ENCODE results near the gene GALNT14. TPM values are rescaled to one million over a fixed set of nuclear protein-coding genes. Genes with fewer than 3 reads are reported as not detected.

The GALNT14 gene
- total and polyA plus RNA-seq, 2 donors (not counting 1 experiment from before 2014, with no cell fraction given), result 3.1 to 6.2 TPM

- H3K9me3 ChIP-seq (ENCODE audit: control extremely low read depth in 1 of 3, control insufficient read depth in 2 of 3, insufficient read depth in 1 of 3, low read length in 2 of 3), result no peaks in the 10 kb centered on the region
- no peaks in the 10 kb centered on the region for H3K4me1 ChIP-seq (ENCODE audit: control insufficient read depth in 2 of 2, insufficient read depth in 2 of 2, low read length in 2 of 2)
- Mint-ChIP-seq H3K4me3 (no peak overlapping the region), H3K27ac (no peak overlapping the region), H3K9me3 (ENCODE audit: insufficient read depth) (no peaks in the 10 kb centered on the region), H3K4me1 (no peaks in the 10 kb centered on the region), H3K27me3 (no peaks in the 10 kb centered on the region)
- 94% methylated on average over 3 of the region's 3 CpGs for WGBS (ENCODE audit: insufficient coverage)
- DNase-seq, result no peak
- no peak overlapping the region for H3K27ac ChIP-seq (ENCODE audit: low read length in 2 of 2)
- intact Hi-C loops (cut with micrococcal nuclease), result no loop called here
- no peak for ATAC-seq (ENCODE audit: low read depth)
- H3K9ac ChIP-seq (ENCODE audit: low read length), result no peak overlapping the region
- H2AFZ ChIP-seq (ENCODE audit: insufficient read depth, low read depth, low read length, poor library complexity, severe bottlenecking), result no peak overlapping the region
- CTCF ChIA-PET, result no interaction called here
- POLR2A ChIA-PET, result no interaction called here
- H3K4me2 ChIP-seq (replicated peaks; ENCODE audit: low read depth, low read length, poor library complexity, severe bottlenecking), result no peak overlapping the region
- TF ChIP-seq CTCF (IDR thresholded peaks at IDR 0.05), result no peak
- no peak for TF ChIP-seq EZH2 (IDR thresholded peaks at IDR 0.05; ENCODE audit: borderline replicate concordance, insufficient read depth, low read depth, low read length, poor library complexity, severe bottlenecking)
- no peaks in the 10 kb centered on the region for H3K79me2 ChIP-seq (ENCODE audit: control insufficient read depth, insufficient read depth, low read length)
- no peaks in the 10 kb centered on the region for H3K27me3 ChIP-seq (replicated peaks in 1 of 4; ENCODE audit: control extremely low read depth in 1 of 4, control insufficient read depth in 3 of 4, insufficient read depth in 4 of 4, low read length in 3 of 4)
- H4K20me1 ChIP-seq (ENCODE audit: control insufficient read depth, insufficient read depth, low read length, poor library complexity, severe bottlenecking), result no peaks in the 10 kb centered on the region
- H3K4me3 ChIP-seq (ENCODE audit: control extremely low read depth in 1 of 5, extremely low read depth in 1 of 5, insufficient read depth in 1 of 5, low read depth in 2 of 5, low read length in 4 of 5), result no peak overlapping the region
- H3K36me3 ChIP-seq (replicated peaks in 1 of 2; ENCODE audit: control extremely low read depth in 1 of 2, control insufficient read depth in 1 of 2, extremely low read depth in 1 of 2, insufficient read depth in 2 of 2, low read length in 1 of 2), result no peaks in the 10 kb centered on the region
Observed at GRCh38 chr2:31110998-31111397, 27.2 kb downstream of the GALNT14 start.

DNA sequence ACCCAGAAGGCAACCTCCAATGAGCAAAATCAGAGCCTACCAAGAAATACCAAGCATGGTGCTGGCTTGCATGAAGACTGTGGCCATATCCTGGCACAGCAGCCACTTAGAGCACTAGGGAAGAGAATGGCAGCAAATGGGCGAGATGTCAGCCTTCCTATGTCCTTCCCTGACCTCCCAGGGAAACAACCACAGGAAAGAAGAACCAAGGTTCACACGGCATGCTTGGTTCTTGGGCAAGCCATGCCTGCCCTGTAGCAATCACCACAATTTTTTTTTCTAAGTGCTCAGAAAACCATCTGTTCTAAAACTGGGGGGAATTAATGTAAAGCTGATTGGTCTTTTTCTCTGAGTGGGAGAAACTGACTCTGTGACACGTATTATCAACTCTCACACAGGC lies 27.8 kb downstream of the GALNT14 start:
- no peaks in the 10 kb centered on the region for H3K9me3 ChIP-seq (ENCODE audit: control extremely low read depth in 1 of 3, control insufficient read depth in 2 of 3, insufficient read depth in 1 of 3, low read length in 2 of 3)
- ATAC-seq (ENCODE audit: low read depth), result no peak
- no peaks in the 10 kb centered on the region for H3K79me2 ChIP-seq (ENCODE audit: control insufficient read depth, insufficient read depth, low read length)
- no peak overlapping the region for H3K4me3 ChIP-seq (ENCODE audit: control extremely low read depth in 1 of 5, extremely low read depth in 1 of 5, insufficient read depth in 1 of 5, low read depth in 2 of 5, low read length in 4 of 5)
- H3K27me3 ChIP-seq (replicated peaks in 1 of 4; ENCODE audit: control extremely low read depth in 1 of 4, control insufficient read depth in 3 of 4, insufficient read depth in 4 of 4, low read length in 3 of 4), result no peaks in the 10 kb centered on the region
- no peaks in the 10 kb centered on the region for H3K4me1 ChIP-seq (ENCODE audit: control insufficient read depth in 2 of 2, insufficient read depth in 2 of 2, low read length in 2 of 2)
- intact Hi-C loops (cut with micrococcal nuclease), result no loop called here
- TF ChIP-seq EZH2 (IDR thresholded peaks at IDR 0.05; ENCODE audit: borderline replicate concordance, insufficient read depth, low read depth, low read length, poor library complexity, severe bottlenecking) (no peak), CTCF (IDR thresholded peaks at IDR 0.05) (no peak)
- Mint-ChIP-seq H3K4me1 (no peaks in the 10 kb centered on the region), H3K9me3 (ENCODE audit: insufficient read depth) (no peaks in the 10 kb centered on the region), H3K4me3 (no peak overlapping the region), H3K27me3 (no peaks in the 10 kb centered on the region), H3K27ac (no peak overlapping the region)
- no peak overlapping the region for H3K27ac ChIP-seq (ENCODE audit: low read length in 2 of 2)
- whole genome bisulfite sequencing (ENCODE audit: insufficient coverage), result 100% methylated on average over 1 of the region's 3 CpGs
- POLR2A ChIA-PET, result no interaction called here
- H3K4me2 ChIP-seq (replicated peaks; ENCODE audit: low read depth, low read length, poor library complexity, severe bottlenecking), result no peak overlapping the region
- H3K36me3 ChIP-seq (replicated peaks in 1 of 2; ENCODE audit: control extremely low read depth in 1 of 2, control insufficient read depth in 1 of 2, extremely low read depth in 1 of 2, insufficient read depth in 2 of 2, low read length in 1 of 2), result no peaks in the 10 kb centered on the region
- CTCF ChIA-PET, result no interaction called here
- no peaks in the 10 kb centered on the region for H4K20me1 ChIP-seq (ENCODE audit: control insufficient read depth, insufficient read depth, low read length, poor library complexity, severe bottlenecking)
- no peak overlapping the region for H2AFZ ChIP-seq (ENCODE audit: insufficient read depth, low read depth, low read length, poor library complexity, severe bottlenecking)
- H3K9ac ChIP-seq (ENCODE audit: low read length), result no peak overlapping the region
- no peak for DNase-seq

Measured in B cell (primary cell).